Measurements from ENCODE around the gene HPD.

GRCh38 chr12:121905746-121906145 lies 47.1 kb upstream of the HPD start:
- TF ChIP-seq CTCF (IDR thresholded peaks at IDR 0.05): no peak
- no peak for TF ChIP-seq POLR2A (IDR thresholded peaks at IDR 0.05)
- no peak for TF ChIP-seq EP300 (IDR thresholded peaks at IDR 0.05)
